ENCODE measurements around the gene ERH.
"Not testable (repeated sequence)": the region's sequence is repeated elsewhere in the genome, so short reads cannot be mapped to it uniquely, and the experiment has no call there.

Gene ERH

GRCh38 chr14:69398053-69398817, at the start of gene ERH, which contains the start of gene SLC39A9:
Gene ERH (minus strand): TSS chr14:69398299. CDS start chr14:69398233, 66 bp downstream.
Gene SLC39A9 (plus strand): TSS chr14:69398692. CDS start chr14:69399370, 678 bp downstream.
- DNase-seq (ENCODE audit: low read depth in 2 of 2) = peak; percentile 84 to 93

- no peak for DNase-seq (ENCODE audit: low read depth in 2 of 2)
Observed at GRCh38 chr14:69443296-69443805, 45.3 kb upstream of the ERH start.

GRCh38 chr14:69441948-69442347, 43.8 kb upstream of the ERH start:
- DNase-seq (ENCODE audit: low read depth in 2 of 2) = no peak

- DNase-seq (ENCODE audit: low read depth in 2 of 2) = no peak
Observed at GRCh38 chr14:69439521-69440270, 41.6 kb upstream of the ERH start.

GRCh38 chr14:69432364-69432763, 34.3 kb upstream of the ERH start:
- DNase-seq (ENCODE audit: low read depth in 2 of 2) = no peak

- DNase-seq (ENCODE audit: low read depth in 2 of 2) = no peak
Observed at GRCh38 chr14:69430306-69430939, 32.3 kb upstream of the ERH start.

GRCh38 chr14:69429643-69430042, 31.5 kb upstream of the ERH start:
- DNase-seq (ENCODE audit: low read depth in 2 of 2) = no peak

GRCh38 chr14:69428289-69428998, 30.3 kb upstream of the ERH start:
- no peak for DNase-seq (ENCODE audit: low read depth in 2 of 2)

- DNase-seq (ENCODE audit: low read depth in 2 of 2) = no peak
Observed at GRCh38 chr14:69427596-69427995, 29.5 kb upstream of the ERH start.

GRCh38 chr14:69424149-69424923, 26.2 kb upstream of the ERH start:
- DNase-seq (ENCODE audit: low read depth in 2 of 2) = no peak

- DNase-seq (ENCODE audit: low read depth in 2 of 2) = no peak
Observed at GRCh38 chr14:69423279-69423678, 25.2 kb upstream of the ERH start.

GRCh38 chr14:69416087-69416486, 18.0 kb upstream of the ERH start:
- not testable (repeated sequence) for DNase-seq (ENCODE audit: low read depth in 2 of 2)

- DNase-seq (ENCODE audit: low read depth in 2 of 2) = no peak
Observed at GRCh38 chr14:69413483-69413882, 15.4 kb upstream of the ERH start.

- no peak for DNase-seq (ENCODE audit: low read depth in 2 of 2)
Observed at GRCh38 chr14:69408331-69408960, 10.3 kb upstream of the ERH start.

- no peak for DNase-seq (ENCODE audit: low read depth in 2 of 2)
Observed at GRCh38 chr14:69405762-69406161, 7.7 kb upstream of the ERH start.

GRCh38 chr14:69404883-69405282, 6.8 kb upstream of the ERH start:
- no peak for DNase-seq (ENCODE audit: low read depth in 2 of 2)

GRCh38 chr14:69404478-69404877, 6.4 kb upstream of the ERH start:
- no peak for DNase-seq (ENCODE audit: low read depth in 2 of 2)

- no peak for DNase-seq (ENCODE audit: low read depth in 2 of 2)
Observed at GRCh38 chr14:69401841-69402240, 3.7 kb upstream of the ERH start.

GRCh38 chr14:69400154-69400553, 2.1 kb upstream of the ERH start:
- DNase-seq (ENCODE audit: low read depth in 2 of 2) = no peak

GRCh38 chr14:69399750-69400149, 1.7 kb upstream of the ERH start:
- DNase-seq (ENCODE audit: low read depth in 2 of 2) = no peak
